Heart right ventricle (tissue), 16 donors: ENCODE measurements around the gene CACNA1C. TPM values are rescaled to one million over a fixed set of nuclear protein-coding genes. Genes with fewer than 3 reads are reported as not detected.

Source experiments
- ATAC-seq, 8 donors: fragments of 200-7000 bp; cut with Tn5 transposase; one replicate each; pipeline ENCODE4 v1.9.1; 2020; ENCODE audit warnings: mild to moderate bottlenecking in 8 of 8, moderate library complexity in 8 of 8, moderate number of reproducible peaks in 1 of 8
- DNase-seq, 2 donors: peaks; one replicate each; pipeline ENCODE4 v3.0.0-alpha.2; 2020
- H3K27ac ChIP-seq, 10 donors: fragments of 200-600 bp; sonication (generic) in 2 of 10; one replicate each; pipeline versions ENCODE4 v1.5.0 to v1.8.0; 2020 to 2022; ENCODE audit warnings: mild to moderate bottlenecking in 3 of 10
- H3K27me3 ChIP-seq, 7 donors: fragments of 200-600 bp; one replicate each; pipeline ENCODE4 v1.8.0; 2021 to 2022; ENCODE audit warnings: mild to moderate bottlenecking in 2 of 7
- H3K36me3 ChIP-seq, 9 donors: fragments of 200-600 bp; sonication (generic) in 1 of 9; one replicate each; pipeline versions ENCODE4 v1.5.0 to v1.8.0; 2020 to 2022; ENCODE audit warnings: mild to moderate bottlenecking in 2 of 9
- H3K4me1 ChIP-seq, 9 donors: fragments of 200-600 bp; sonication (generic) in 1 of 9; one replicate each; pipeline versions ENCODE4 v1.5.0 to v1.8.0; 2020 to 2022; ENCODE audit warnings: mild to moderate bottlenecking in 4 of 9
- H3K4me3 ChIP-seq, 10 donors: fragments of 200-600 bp; sonication (generic) in 2 of 10; one replicate each; pipeline versions ENCODE4 v1.5.0 to v1.8.0; 2020 to 2022; ENCODE audit warnings: mild to moderate bottlenecking in 7 of 10, moderate library complexity in 2 of 10
- H3K9me3 ChIP-seq, 11 donors: fragments of 200-600 bp in 10 of 11; sonication (generic) in 2 of 11; one replicate each; pipeline versions ENCODE4 v1.5.0 to v1.8.0; 2013 to 2022; ENCODE audit warnings: mild to moderate bottlenecking in 2 of 11, control low read depth in 1 of 11, moderate library complexity in 1 of 11
- CTCF ChIP-seq, 9 donors: fragments of 200-600 bp; sonication (generic) in 2 of 9; IDR thresholded peaks; one replicate each; pipeline versions ENCODE4 v1.5.0 to v1.8.0; 2021 to 2022; ENCODE audit warnings: antibody characterized with exemption in 9 of 9, mild to moderate bottlenecking in 5 of 9, moderate library complexity in 1 of 9
- WGBS, 2 donors: extraction: QIAGEN DNeasy Blood & Tissue Kit; methylation state at CpG; one replicate each; pipeline ENCODE4 v1.1.7; 2013; ENCODE audit warnings: inconsistent platforms in 1 of 2; 5-methylcytosine and 5-hydroxymethylcytosine counted together
- intact Hi-C, 10 donors: fragments of 100-400 bp; cut with DNase I; formaldehyde crosslinking; loops; one replicate each; pipeline versions ENCODE4 v1.11.1 to v1.14.2; 2022
- polyA plus RNA-seq, 2 donors: library from polyadenylated mRNA; stranded (reverse); fragments of 200-250 nt; gene quantifications; one replicate each; pipeline ENCODE4 v1.2.3, GENCODE V29; 2013
- total RNA-seq, 10 donors: library from RNA; stranded (reverse); fragmentation: NEBNext Ultra II Directional in 3 of 10; extraction: Animal tissue kit (Norgen Biotek cat#: 25700) in 3 of 10; gene quantifications; one replicate each; pipeline versions ENCODE4 v1.2.1 to v1.2.4, GENCODE V29; 2021 to 2023
- donor health status: Arrhythmogenic right ventricular cardiomyopathy.
- donor health status: ischemic (EF 13 %, LVEDD 7.1; RV severe dilation, severe dysfunction).
- donor health status: healthy with polysubstance abuse.
- donor health status: DM: no; HTN: yes; CAD: no.
- donor health status: DM: no; HTN: no; CAD: no.
- donor health status: ischemic (EF 25% LVEDD 6.9; RV normal size, moderate dysfunction).
- donor health status: ischemic (EF 25% LVEDD 5.7; RV mildly dilated, moderate dysfunction).
- donor health status: healthy.
- donor health status: DM: yes; HTN: yes; CAD: no.
- donor health status: Ischemic cardiomyopathy.
- donor health status: ischemic (EF 35%, LVEDD 5.7; RV mildly dilated, moderate dysfunction).
- donor health status: nonischemic (EF 11% LVEDD 7.7; RV severe dilation, severe dysfunction).
- donor health status: DM: yes; HTN: yes; CAD: no.
- donor health status: PGD.
- donor health status: ischemic (EF 29% LVEDD 5.4; RV normal size, mild dysfunction).
- donor health status: nonischemic (EF 23%, LVEDD 6.1; RV moderate dilation, normal function).

Gene CACNA1C
- total and polyA plus RNA-seq, 12 donors: 19.1 to 222 (median 183) TPM

GRCh38 chr12:2336409-2336829 is 283.6 kb downstream of the CACNA1C start:
- H3K27ac ChIP-seq: peak overlapping the region; percentile 67 to 92 (median 88)
- TF ChIP-seq CTCF (IDR thresholded peaks at IDR 0.05): no peak
- no peaks in the 10 kb centered on the region for H3K36me3 ChIP-seq
- H3K9me3 ChIP-seq: no peaks in the 10 kb centered on the region
- 45 to 53% methylated on average over 5 of the region's 5 CpGs for WGBS, 2 donors
- no peaks in the 10 kb centered on the region for H3K27me3 ChIP-seq
- ATAC-seq (peak; percentile 78 to 92 (median 87)), DNase-seq (peak in 1 of 2 donors; percentile 56)
- peak overlapping the region in 1 of 10 donors; percentile 5 for H3K4me3 ChIP-seq
- intact Hi-C loops: loop anchor here in 1 of 10 donors (5.0 kb wide), 1 partner anchor 259 kb away; no protein-coding TSS in a partner anchor
- peaks cover 3 to 97% (median 80%) of the 10 kb centered on the region in 9 donors for H3K4me1 ChIP-seq

GRCh38 chr12:2337031-2338010 is 284.5 kb downstream of the CACNA1C start:
- WGBS, 2 donors: 83 to 87% methylated on average over 11 of the region's 11 CpGs
- no peak for DNase-seq
- no peaks in the 10 kb centered on the region for H3K27me3 ChIP-seq
- ATAC-seq: peak in 2 of 8 donors; percentile 5 to 14
- H3K9me3 ChIP-seq: no peaks in the 10 kb centered on the region
- no peak for TF ChIP-seq CTCF (IDR thresholded peaks at IDR 0.05)
- intact Hi-C loops: loop anchor here in 1 of 10 donors (5.0 kb wide), 1 partner anchor 260 kb away; no protein-coding TSS in a partner anchor
- no peak overlapping the region for H3K4me3 ChIP-seq
- H3K27ac ChIP-seq: peak overlapping the region; percentile 67 to 92 (median 88)
- peaks cover 3 to 96% (median 71%) of the 10 kb centered on the region in 9 donors for H3K4me1 ChIP-seq
- no peaks in the 10 kb centered on the region for H3K36me3 ChIP-seq

GRCh38 chr12:2338381-2338780 is 285.6 kb downstream of the CACNA1C start:
- intact Hi-C loops: loop anchor here in 1 of 10 donors (5.0 kb wide), 1 partner anchor 261 kb away; no protein-coding TSS in a partner anchor
- peak overlapping the region in 4 of 10 donors; percentile 90 to 92 (median 91) for H3K27ac ChIP-seq
- TF ChIP-seq CTCF (IDR thresholded peaks at IDR 0.05): no peak
- ATAC-seq (peak in 1 of 8 donors; percentile 6), DNase-seq (no peak)
- H3K4me1 ChIP-seq: peaks cover 3 to 95% (median 70%) of the 10 kb centered on the region in 9 donors
- H3K36me3 ChIP-seq: no peaks in the 10 kb centered on the region
- 76 to 77% methylated on average over 5 of the region's 5 CpGs for WGBS, 2 donors
- H3K4me3 ChIP-seq: no peak overlapping the region
- H3K27me3 ChIP-seq: no peaks in the 10 kb centered on the region
- H3K9me3 ChIP-seq: no peaks in the 10 kb centered on the region

GRCh38 chr12:2338991-2339431 is 286.2 kb downstream of the CACNA1C start:
- peak in 4 of 8 donors; percentile 5 to 38 (median 22) for ATAC-seq
- no peak for TF ChIP-seq CTCF (IDR thresholded peaks at IDR 0.05)
- intact Hi-C loops: loop anchor here in 1 of 10 donors (5.0 kb wide), 1 partner anchor 262 kb away; no protein-coding TSS in a partner anchor
- Histone ChIP-seq H3K27ac (peak overlapping the region in 3 of 10 donors; percentile 91 to 92 (median 91)), H3K4me1 (peaks cover 3 to 95% (median 71%) of the 10 kb centered on the region in 9 donors), H3K4me3 (no peak overlapping the region), H3K27me3 (no peaks in the 10 kb centered on the region), H3K9me3 (no peaks in the 10 kb centered on the region), H3K36me3 (no peaks in the 10 kb centered on the region)
- 84 to 86% methylated on average over 5 of the region's 5 CpGs for WGBS, 2 donors
- no peak for DNase-seq
